Keratinocyte (primary cell): ENCODE measurements around the gene AGPAT2. TPM values are rescaled to one million over a fixed set of nuclear protein-coding genes. Genes with fewer than 3 reads are reported as not detected.

ENCODE experiments used
- DNase-seq: peaks from one replicate; pipeline ENCODE4 v3.0.0-alpha.2; 2011; ENCODE audit warnings: low read depth, missing footprints, low spot score
- FAIRE-seq: peaks from 2 replicates; lab custom pipeline; 2011; peaks lifted over from hg19 to GRCh38; lab: Jason Lieb, UNC
- H2AFZ ChIP-seq: 2 replicates; pipeline ENCODE4 v1.6.0; 2012; ENCODE audit warnings: low read length, control low read depth, inconsistent platforms; ENCODE audit not compliant: control insufficient read depth
- H3K27ac ChIP-seq: 2 replicates; pipeline ENCODE4 v1.5.1; 2011; ENCODE audit warnings: low read length; ENCODE audit not compliant: control insufficient read depth, insufficient read depth
- H3K27me3 ChIP-seq: 3 replicates; pipeline ENCODE4 v1.6.0; 2011; ENCODE audit warnings: low read length; ENCODE audit not compliant: control insufficient read depth, insufficient read depth; ENCODE audit errors: extremely low read depth
- H3K36me3 ChIP-seq, 2 experiments: 2 replicates in 1 of 2; 3 replicates in 1 of 2; pipeline ENCODE4 v1.5.1; 2011; ENCODE audit warnings: low read length in 2 of 2, mild to moderate bottlenecking in 1 of 2; ENCODE audit not compliant: control insufficient read depth in 2 of 2, insufficient read depth in 2 of 2; ENCODE audit errors: extremely low read depth in 1 of 2
- H3K4me1 ChIP-seq: 3 replicates; pipeline ENCODE4 v1.5.1; 2011; ENCODE audit warnings: low read length; ENCODE audit not compliant: control insufficient read depth, insufficient read depth; ENCODE audit errors: extremely low read depth
- H3K4me2 ChIP-seq: 3 replicates; pipeline ENCODE4 v1.6.0; 2011; ENCODE audit warnings: low read depth, low read length; ENCODE audit not compliant: control insufficient read depth, insufficient read depth; ENCODE audit errors: extremely low read depth
- H3K4me3 ChIP-seq, 3 experiments: fragments of 200-600 bp in 1 of 3; sonication (generic) in 1 of 3; 2 replicates in 2 of 3; 3 replicates in 1 of 3; pipeline ENCODE4 v1.5.1; 2011 to 2016; ENCODE audit warnings: low read length in 3 of 3, mild to moderate bottlenecking in 3 of 3, control low read depth in 2 of 3, inconsistent platforms in 1 of 3, low read depth in 1 of 3, mixed read lengths in 1 of 3, mixed run types in 1 of 3, moderate library complexity in 1 of 3; ENCODE audit not compliant: control insufficient read depth in 2 of 3, insufficient read depth in 2 of 3; ENCODE audit errors: extremely low read depth in 1 of 3
- H3K79me2 ChIP-seq: 2 replicates; pipeline ENCODE4 v1.6.0; 2012; ENCODE audit warnings: low read length; ENCODE audit not compliant: control insufficient read depth, insufficient read depth
- H3K9ac ChIP-seq: 3 replicates; pipeline ENCODE4 v1.6.0; 2011; ENCODE audit warnings: low read length; ENCODE audit not compliant: control insufficient read depth, insufficient read depth; ENCODE audit errors: extremely low read depth
- H3K9me1 ChIP-seq: 3 replicates; pipeline ENCODE4 v1.6.0; 2011; ENCODE audit warnings: low read length; ENCODE audit not compliant: control insufficient read depth, insufficient read depth; ENCODE audit errors: extremely low read depth
- H3K9me3 ChIP-seq: 2 replicates; pipeline ENCODE4 v1.5.1; 2012; ENCODE audit warnings: low read depth, low read length; ENCODE audit not compliant: control insufficient read depth
- H4K20me1 ChIP-seq: 3 replicates; pipeline ENCODE4 v1.6.0; 2011; ENCODE audit warnings: low read length; ENCODE audit not compliant: control insufficient read depth, insufficient read depth; ENCODE audit errors: extremely low read depth
- EZH2 ChIP-seq: IDR thresholded peaks from one replicate; pipeline ENCODE4 v1.6.1; 2012; ENCODE audit warnings: inconsistent platforms, mild to moderate bottlenecking, low read length, moderate library complexity
- dilution Hi-C: fragments of 300-500 bp; cut with MboI; formaldehyde crosslinking; loops from one replicate; pipeline ENCODE4 v1.7.0; 2020; ENCODE audit warnings: low sequenced_read_pairs; ENCODE audit not compliant: extremely low pct_ligation_motif_present
- polyA plus RNA-seq, 5 experiments: library from polyadenylated mRNA; depleted of rRNA in 3 of 5; stranded (reverse) in 3 of 5; stranded (forward) in 1 of 5; unstranded in 1 of 5; fragments of >200 nt; gene quantifications; 1 replicate in 1 of 5; 2 replicates in 3 of 5; 3 replicates in 1 of 5; pipeline versions ENCODE4 v1.2.1 to v1.2.3, GENCODE V29; 2011 to 2012; ENCODE audit warnings: missing spikeins in 2 of 5, low read depth in 1 of 5, low replicate concordance in 1 of 5
- TF ChIP-seq, protein P1 (sequence below), 3 experiments: IDR thresholded peaks in 1 of 3; conservative IDR thresholded peaks in 1 of 3; optimal IDR thresholded peaks in 1 of 3; 2 replicates in 2 of 3; 3 replicates in 1 of 3; pipeline versions ENCODE3 to v1.5.1; 2011; ENCODE audit warnings: low read length in 3 of 3, mild to moderate bottlenecking in 3 of 3, moderate library complexity in 2 of 3, control low read depth in 1 of 3, inconsistent platforms in 1 of 3; ENCODE audit not compliant: insufficient read depth in 2 of 3; ENCODE audit errors: extremely low read depth in 1 of 3

AGPAT2 gene
- polyA plus RNA-seq, 1 donor (not counting 4 experiments of a cell fraction or from before 2014, with no cell fraction given) = 26.5 TPM

DNA sequence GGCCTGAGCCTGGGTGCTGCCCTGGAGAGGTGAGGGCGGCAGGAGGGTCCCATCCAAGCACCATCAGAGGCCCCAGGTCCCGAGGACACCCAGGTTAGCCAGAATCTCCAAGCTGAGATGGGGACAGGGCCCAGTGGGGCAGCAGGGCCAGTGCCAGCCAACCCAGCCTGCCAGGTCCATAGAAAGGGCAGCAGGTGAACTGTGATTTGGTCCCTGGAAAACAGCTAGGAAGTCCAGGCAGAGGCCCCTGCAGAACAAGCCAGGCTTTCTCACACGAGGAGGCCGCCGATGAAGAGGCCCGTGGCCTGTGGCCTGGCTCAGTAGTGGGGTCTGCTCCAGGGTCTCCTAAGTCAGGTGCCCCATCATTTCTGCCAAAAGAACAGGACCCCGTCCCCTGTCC lies 2.0 kb downstream of the AGPAT2 start:
- DNase-seq (no peak), FAIRE-seq (no peak)
- H3K9me1 ChIP-seq = no peaks in the 10 kb centered on the region
- TF ChIP-seq, protein P1, sequence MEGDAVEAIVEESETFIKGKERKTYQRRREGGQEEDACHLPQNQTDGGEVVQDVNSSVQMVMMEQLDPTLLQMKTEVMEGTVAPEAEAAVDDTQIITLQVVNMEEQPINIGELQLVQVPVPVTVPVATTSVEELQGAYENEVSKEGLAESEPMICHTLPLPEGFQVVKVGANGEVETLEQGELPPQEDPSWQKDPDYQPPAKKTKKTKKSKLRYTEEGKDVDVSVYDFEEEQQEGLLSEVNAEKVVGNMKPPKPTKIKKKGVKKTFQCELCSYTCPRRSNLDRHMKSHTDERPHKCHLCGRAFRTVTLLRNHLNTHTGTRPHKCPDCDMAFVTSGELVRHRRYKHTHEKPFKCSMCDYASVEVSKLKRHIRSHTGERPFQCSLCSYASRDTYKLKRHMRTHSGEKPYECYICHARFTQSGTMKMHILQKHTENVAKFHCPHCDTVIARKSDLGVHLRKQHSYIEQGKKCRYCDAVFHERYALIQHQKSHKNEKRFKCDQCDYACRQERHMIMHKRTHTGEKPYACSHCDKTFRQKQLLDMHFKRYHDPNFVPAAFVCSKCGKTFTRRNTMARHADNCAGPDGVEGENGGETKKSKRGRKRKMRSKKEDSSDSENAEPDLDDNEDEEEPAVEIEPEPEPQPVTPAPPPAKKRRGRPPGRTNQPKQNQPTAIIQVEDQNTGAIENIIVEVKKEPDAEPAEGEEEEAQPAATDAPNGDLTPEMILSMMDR (optimal IDR thresholded peaks at IDR 0.05 in 1 of 3, IDR thresholded peaks at IDR 0.05 in 1 of 3, conservative IDR thresholded peaks at IDR 0.05 in 1 of 3; ENCODE audit: extremely low read depth in 1 of 3, insufficient read depth in 2 of 3, low read length in 3 of 3) = no peak
- no peak for TF ChIP-seq EZH2
- no peak overlapping the region for H3K27ac ChIP-seq
- no peak overlapping the region for H2AFZ ChIP-seq
- H3K4me1 ChIP-seq = peaks cover 12% of the 10 kb centered on the region
- no peak overlapping the region for H3K9ac ChIP-seq
- H3K4me3 ChIP-seq = no peak overlapping the region
- H3K79me2 ChIP-seq = peaks cover 15% of the 10 kb centered on the region
- H3K9me3 ChIP-seq = no peaks in the 10 kb centered on the region
- dilution Hi-C loops = no loop called here
- H3K36me3 ChIP-seq = peaks cover 0 to 3% of the 10 kb centered on the region in 2 experiments
- peaks cover 2% of the 10 kb centered on the region for H4K20me1 ChIP-seq
- H3K27me3 ChIP-seq = no peaks in the 10 kb centered on the region
- H3K4me2 ChIP-seq = no peak overlapping the region

DNA sequence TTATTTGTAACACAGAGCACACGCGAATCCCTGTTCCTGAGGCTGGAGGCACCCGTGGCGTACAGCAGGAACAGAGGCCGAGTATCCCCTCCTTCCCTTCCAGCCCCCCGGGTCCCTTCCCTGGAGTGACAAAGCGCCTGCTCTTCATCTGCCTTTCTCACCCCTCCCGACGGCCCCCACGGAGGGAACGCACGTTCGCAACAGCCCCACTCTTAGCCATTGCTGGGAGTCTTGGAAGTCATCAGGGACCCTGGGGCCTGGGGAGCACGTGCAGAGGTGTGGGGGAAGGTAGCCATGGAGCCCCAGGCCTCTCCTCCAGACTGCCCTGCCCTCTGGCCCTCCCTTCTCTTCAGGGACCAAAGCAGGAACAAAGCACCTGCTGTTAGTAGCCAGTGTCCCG lies 2.5 kb downstream of the AGPAT2 start:
- H3K27me3 ChIP-seq = no peaks in the 10 kb centered on the region
- peaks cover 0 to 3% of the 10 kb centered on the region in 2 experiments for H3K36me3 ChIP-seq
- H3K4me3 ChIP-seq = no peak overlapping the region
- H3K79me2 ChIP-seq = peaks cover 15% of the 10 kb centered on the region
- no peak overlapping the region for H3K9ac ChIP-seq
- no peak overlapping the region for H3K4me2 ChIP-seq
- no peak overlapping the region for H3K27ac ChIP-seq
- H2AFZ ChIP-seq = no peak overlapping the region
- H3K9me3 ChIP-seq = no peaks in the 10 kb centered on the region
- FAIRE-seq = no peak
- dilution Hi-C loops = no loop called here
- peaks cover 13% of the 10 kb centered on the region for H3K4me1 ChIP-seq
- no peak for TF ChIP-seq EZH2
- TF ChIP-seq, protein P1 (optimal IDR thresholded peaks at IDR 0.05 in 1 of 3, IDR thresholded peaks at IDR 0.05 in 1 of 3, conservative IDR thresholded peaks at IDR 0.05 in 1 of 3; ENCODE audit: extremely low read depth in 1 of 3, insufficient read depth in 2 of 3, low read length in 3 of 3) = no peak
- H4K20me1 ChIP-seq = peaks cover 3% of the 10 kb centered on the region
- H3K9me1 ChIP-seq = no peaks in the 10 kb centered on the region
- no peak for DNase-seq
